Measurements from ENCODE around the gene POU2F1.
A peak's percentile ranks its signal among the peaks of the same experiment; 100 is the strongest.

Gene POU2F1

GRCh38 chr1:167454894-167455785 lies 234.5 kb downstream of the POU2F1 start:
- TF ChIP-seq CTCF (IDR thresholded peaks at IDR 0.05; ENCODE audit: unreplicated experiment in 3 of 3), result no peak
- no peaks in the 10 kb centered on the region for H3K9me3 Mint-ChIP-seq
- H3K4me3 Mint-ChIP-seq, result peak overlapping the region; percentile 77 to 89 (median 87)
- H3K4me1 Mint-ChIP-seq, result peaks cover 16% of the 10 kb centered on the region
- peaks cover 62% of the 10 kb centered on the region for H3K27me3 Mint-ChIP-seq (ENCODE audit: low read depth)
- H3K36me3 Mint-ChIP-seq (ENCODE audit: low read depth), result no peaks in the 10 kb centered on the region
- no peak overlapping the region for H3K27ac Mint-ChIP-seq

- Mint-ChIP-seq H3K27me3 (ENCODE audit: low read depth) (peaks cover 54% of the 10 kb centered on the region), H3K9me3 (no peaks in the 10 kb centered on the region), H3K27ac (peak overlapping the region in 2 of 3 experiments; percentile 1 to 44), H3K4me1 (peaks cover 16% of the 10 kb centered on the region), H3K4me3 (peak overlapping the region; percentile 77 to 87 (median 84)), H3K36me3 (ENCODE audit: low read depth) (no peaks in the 10 kb centered on the region)
- no peak for TF ChIP-seq CTCF (IDR thresholded peaks at IDR 0.05; ENCODE audit: unreplicated experiment in 3 of 3)
Observed at GRCh38 chr1:167455786-167456446, 235.2 kb downstream of the POU2F1 start.

GRCh38 chr1:167456524-167456923 lies 235.8 kb downstream of the POU2F1 start:
- peaks cover 52% of the 10 kb centered on the region for H3K27me3 Mint-ChIP-seq (ENCODE audit: low read depth)
- TF ChIP-seq CTCF (IDR thresholded peaks at IDR 0.05; ENCODE audit: unreplicated experiment in 3 of 3), result no peak
- H3K27ac Mint-ChIP-seq, result no peak overlapping the region
- peak overlapping the region; percentile 75 to 87 (median 84) for H3K4me3 Mint-ChIP-seq
- H3K4me1 Mint-ChIP-seq, result peaks cover 16% of the 10 kb centered on the region
- H3K9me3 Mint-ChIP-seq, result no peaks in the 10 kb centered on the region
- no peaks in the 10 kb centered on the region for H3K36me3 Mint-ChIP-seq (ENCODE audit: low read depth)

- H3K36me3 Mint-ChIP-seq (ENCODE audit: low read depth), result no peaks in the 10 kb centered on the region
- H3K9me3 Mint-ChIP-seq, result no peaks in the 10 kb centered on the region
- H3K4me3 Mint-ChIP-seq, result peak overlapping the region; percentile 75 to 87 (median 84)
Observed at GRCh38 chr1:167456926-167457325, 236.2 kb downstream of the POU2F1 start.

GRCh38 chr1:167457936-167458584 lies 237.4 kb downstream of the POU2F1 start:
- TF ChIP-seq CTCF (IDR thresholded peaks at IDR 0.05; ENCODE audit: unreplicated experiment in 3 of 3), result no peak
- no peak overlapping the region for H3K27ac Mint-ChIP-seq
- no peaks in the 10 kb centered on the region for H3K36me3 Mint-ChIP-seq (ENCODE audit: low read depth)
- peaks cover 44% of the 10 kb centered on the region for H3K27me3 Mint-ChIP-seq (ENCODE audit: low read depth)
- H3K4me1 Mint-ChIP-seq, result peaks cover 16% of the 10 kb centered on the region
- peak overlapping the region in 1 of 3 experiments; percentile 22 for H3K4me3 Mint-ChIP-seq
- no peaks in the 10 kb centered on the region for H3K9me3 Mint-ChIP-seq

More at GRCh38 chr1:167456926-167457325, 236.2 kb downstream of the POU2F1 start:
- peaks cover 16% of the 10 kb centered on the region for H3K4me1 Mint-ChIP-seq
- H3K27ac Mint-ChIP-seq, result no peak overlapping the region
- no peak for TF ChIP-seq CTCF (IDR thresholded peaks at IDR 0.05; ENCODE audit: unreplicated experiment in 3 of 3)
- peaks cover 50% of the 10 kb centered on the region for H3K27me3 Mint-ChIP-seq (ENCODE audit: low read depth)
